ENCODE results near the gene COPE.

DNA sequence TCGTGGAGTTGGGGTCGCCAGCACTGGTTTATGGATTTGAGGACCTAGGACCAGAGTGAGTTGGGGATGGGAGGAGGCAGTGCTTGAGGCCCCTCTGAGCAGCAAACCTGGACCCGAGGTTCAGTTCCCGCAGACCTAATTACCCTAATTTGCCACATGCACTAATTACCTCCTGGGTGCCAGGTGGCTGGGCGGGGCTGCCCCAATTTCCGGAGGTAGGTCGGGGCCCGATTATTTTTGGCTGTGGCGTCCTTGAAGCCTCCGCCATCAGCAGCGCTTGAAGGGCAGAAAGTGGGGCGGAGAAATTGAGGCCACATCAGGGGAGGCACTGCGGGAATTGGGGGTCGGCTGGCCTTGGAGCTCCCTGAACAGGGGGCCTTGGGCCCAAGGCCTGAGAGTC is 27.7 kb upstream of the COPE start:
- TF ChIP-seq, protein P1, sequence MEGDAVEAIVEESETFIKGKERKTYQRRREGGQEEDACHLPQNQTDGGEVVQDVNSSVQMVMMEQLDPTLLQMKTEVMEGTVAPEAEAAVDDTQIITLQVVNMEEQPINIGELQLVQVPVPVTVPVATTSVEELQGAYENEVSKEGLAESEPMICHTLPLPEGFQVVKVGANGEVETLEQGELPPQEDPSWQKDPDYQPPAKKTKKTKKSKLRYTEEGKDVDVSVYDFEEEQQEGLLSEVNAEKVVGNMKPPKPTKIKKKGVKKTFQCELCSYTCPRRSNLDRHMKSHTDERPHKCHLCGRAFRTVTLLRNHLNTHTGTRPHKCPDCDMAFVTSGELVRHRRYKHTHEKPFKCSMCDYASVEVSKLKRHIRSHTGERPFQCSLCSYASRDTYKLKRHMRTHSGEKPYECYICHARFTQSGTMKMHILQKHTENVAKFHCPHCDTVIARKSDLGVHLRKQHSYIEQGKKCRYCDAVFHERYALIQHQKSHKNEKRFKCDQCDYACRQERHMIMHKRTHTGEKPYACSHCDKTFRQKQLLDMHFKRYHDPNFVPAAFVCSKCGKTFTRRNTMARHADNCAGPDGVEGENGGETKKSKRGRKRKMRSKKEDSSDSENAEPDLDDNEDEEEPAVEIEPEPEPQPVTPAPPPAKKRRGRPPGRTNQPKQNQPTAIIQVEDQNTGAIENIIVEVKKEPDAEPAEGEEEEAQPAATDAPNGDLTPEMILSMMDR (IDR thresholded peaks at IDR 0.05) = no peak
- no peak for TF ChIP-seq POLR2A (IDR thresholded peaks at IDR 0.05)
